ENCODE results near the gene BET1L.

BET1L gene

DNA sequence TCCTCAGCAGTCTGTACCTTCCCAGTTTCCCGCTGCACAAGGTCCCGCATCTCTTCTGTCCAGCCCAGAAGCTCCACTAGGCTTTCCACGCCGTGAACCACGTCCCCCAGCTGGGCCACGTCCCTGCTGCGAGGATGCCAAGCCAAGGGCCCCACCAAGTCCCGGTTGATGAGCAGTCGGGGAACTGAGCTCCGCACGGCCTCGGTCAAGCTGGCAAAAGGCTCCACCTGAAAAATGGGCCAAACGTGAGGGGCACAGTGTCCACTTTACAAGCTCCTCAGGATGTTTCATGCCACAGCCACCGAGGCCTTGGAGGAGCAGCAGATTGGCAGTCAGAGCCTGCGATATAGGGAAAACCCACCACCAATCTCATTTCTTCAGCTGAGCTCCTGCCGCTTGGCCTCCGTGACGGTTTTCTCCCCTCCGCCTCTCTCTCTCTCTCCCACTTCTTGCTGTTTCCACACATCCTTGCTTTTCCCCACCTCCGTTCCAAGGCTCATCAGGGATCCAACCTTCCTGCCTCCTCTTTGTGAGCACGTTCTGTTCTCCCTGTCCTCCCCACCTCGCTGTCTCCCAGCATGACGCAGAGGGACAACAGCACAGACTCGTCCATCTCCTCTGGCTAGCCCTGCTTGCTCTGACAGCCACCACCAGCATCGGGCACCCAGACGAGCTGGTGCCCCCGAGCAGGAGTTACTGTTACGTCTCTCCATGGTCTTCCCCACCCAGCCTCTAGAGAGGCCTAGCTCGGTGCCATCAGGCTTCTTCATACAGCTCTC is 11.8 kb upstream of the BET1L start:
- H3F3A ChIP-seq (ENCODE audit: low read depth), result no peaks in the 10 kb centered on the region
- no peak for TF ChIP-seq EZH2phosphoT487 (IDR thresholded peaks at IDR 0.05; ENCODE audit: borderline replicate concordance)
- TF ChIP-seq, protein P1, sequence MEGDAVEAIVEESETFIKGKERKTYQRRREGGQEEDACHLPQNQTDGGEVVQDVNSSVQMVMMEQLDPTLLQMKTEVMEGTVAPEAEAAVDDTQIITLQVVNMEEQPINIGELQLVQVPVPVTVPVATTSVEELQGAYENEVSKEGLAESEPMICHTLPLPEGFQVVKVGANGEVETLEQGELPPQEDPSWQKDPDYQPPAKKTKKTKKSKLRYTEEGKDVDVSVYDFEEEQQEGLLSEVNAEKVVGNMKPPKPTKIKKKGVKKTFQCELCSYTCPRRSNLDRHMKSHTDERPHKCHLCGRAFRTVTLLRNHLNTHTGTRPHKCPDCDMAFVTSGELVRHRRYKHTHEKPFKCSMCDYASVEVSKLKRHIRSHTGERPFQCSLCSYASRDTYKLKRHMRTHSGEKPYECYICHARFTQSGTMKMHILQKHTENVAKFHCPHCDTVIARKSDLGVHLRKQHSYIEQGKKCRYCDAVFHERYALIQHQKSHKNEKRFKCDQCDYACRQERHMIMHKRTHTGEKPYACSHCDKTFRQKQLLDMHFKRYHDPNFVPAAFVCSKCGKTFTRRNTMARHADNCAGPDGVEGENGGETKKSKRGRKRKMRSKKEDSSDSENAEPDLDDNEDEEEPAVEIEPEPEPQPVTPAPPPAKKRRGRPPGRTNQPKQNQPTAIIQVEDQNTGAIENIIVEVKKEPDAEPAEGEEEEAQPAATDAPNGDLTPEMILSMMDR (conservative IDR thresholded peaks at IDR 0.05; ENCODE audit: low read length), result no peak
- no peak overlapping the region for H3K9ac ChIP-seq (ENCODE audit: low read depth, low read length, poor library complexity, severe bottlenecking)
- no peak overlapping the region for H2AFZ ChIP-seq (ENCODE audit: low read length)
- no peaks in the 10 kb centered on the region for H3K9me2 ChIP-seq (replicated peaks; ENCODE audit: low read depth, low read length)
- H3K27me3 ChIP-seq (ENCODE audit: insufficient read depth, low read length, poor library complexity, severe bottlenecking), result no peaks in the 10 kb centered on the region
- H3K4me1 ChIP-seq (ENCODE audit: insufficient read depth, low read length, poor library complexity, severe bottlenecking), result peaks cover 6% of the 10 kb centered on the region
- H3K36me3 ChIP-seq (ENCODE audit: insufficient read depth, low read length), result peaks cover 13% of the 10 kb centered on the region; the same call in 1 of the 2 replicates
- H3K9me3 ChIP-seq (ENCODE audit: insufficient read depth, low read depth, low read length), result no peaks in the 10 kb centered on the region
- H3K4me3 ChIP-seq (ENCODE audit: low read length, poor library complexity, severe bottlenecking), result no peak overlapping the region
- no peaks in the 10 kb centered on the region for H4K20me1 ChIP-seq (ENCODE audit: insufficient read depth, low read length, poor library complexity, severe bottlenecking)
- no peak overlapping the region for H3K4me2 ChIP-seq (ENCODE audit: low read depth, low read length, poor library complexity, severe bottlenecking)
- H3K79me2 ChIP-seq (ENCODE audit: insufficient read depth, low read length), result no peaks in the 10 kb centered on the region

DNA sequence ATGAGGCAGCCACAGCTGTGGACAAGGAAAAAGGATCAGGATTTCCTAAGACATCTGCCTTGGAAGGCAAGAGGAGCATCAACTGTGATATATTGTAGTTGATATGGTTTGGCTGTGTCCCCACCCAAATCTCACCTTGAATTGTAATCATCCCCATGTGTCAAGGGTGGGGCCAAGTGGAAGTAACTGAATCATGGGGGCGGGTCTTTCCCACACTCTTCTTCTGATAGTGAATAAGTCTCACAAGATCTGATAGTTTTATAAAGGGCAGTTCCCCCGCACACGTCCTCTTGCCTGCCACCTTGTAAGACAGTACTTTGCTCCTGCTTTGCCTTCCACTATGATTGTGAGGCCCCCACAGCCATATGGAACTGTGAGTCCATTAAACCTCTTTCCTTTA is 10.5 kb upstream of the BET1L start:
- Histone ChIP-seq H3K9me2 (replicated peaks; ENCODE audit: low read depth, low read length) (no peaks in the 10 kb centered on the region), H3K4me1 (ENCODE audit: insufficient read depth, low read length, poor library complexity, severe bottlenecking) (no peaks in the 10 kb centered on the region), H3K9me3 (ENCODE audit: insufficient read depth, low read depth, low read length) (no peaks in the 10 kb centered on the region), H4K20me1 (ENCODE audit: insufficient read depth, low read length, poor library complexity, severe bottlenecking) (no peaks in the 10 kb centered on the region), H3K4me2 (ENCODE audit: low read depth, low read length, poor library complexity, severe bottlenecking) (no peak overlapping the region), H3K9ac (ENCODE audit: low read depth, low read length, poor library complexity, severe bottlenecking) (no peak overlapping the region), H2AFZ (ENCODE audit: low read length) (no peak overlapping the region), H3K79me2 (ENCODE audit: insufficient read depth, low read length) (no peaks in the 10 kb centered on the region), H3K4me3 (ENCODE audit: low read length, poor library complexity, severe bottlenecking) (no peak overlapping the region), H3K36me3 (ENCODE audit: insufficient read depth, low read length) (peaks cover 21% of the 10 kb centered on the region; the same call in 1 of the 2 replicates), H3F3A (ENCODE audit: low read depth) (no peaks in the 10 kb centered on the region), H3K27me3 (ENCODE audit: insufficient read depth, low read length, poor library complexity, severe bottlenecking) (no peaks in the 10 kb centered on the region)
- no peak for TF ChIP-seq EZH2phosphoT487 (IDR thresholded peaks at IDR 0.05; ENCODE audit: borderline replicate concordance)
- TF ChIP-seq, protein P1 (conservative IDR thresholded peaks at IDR 0.05; ENCODE audit: low read length), result no peak

DNA sequence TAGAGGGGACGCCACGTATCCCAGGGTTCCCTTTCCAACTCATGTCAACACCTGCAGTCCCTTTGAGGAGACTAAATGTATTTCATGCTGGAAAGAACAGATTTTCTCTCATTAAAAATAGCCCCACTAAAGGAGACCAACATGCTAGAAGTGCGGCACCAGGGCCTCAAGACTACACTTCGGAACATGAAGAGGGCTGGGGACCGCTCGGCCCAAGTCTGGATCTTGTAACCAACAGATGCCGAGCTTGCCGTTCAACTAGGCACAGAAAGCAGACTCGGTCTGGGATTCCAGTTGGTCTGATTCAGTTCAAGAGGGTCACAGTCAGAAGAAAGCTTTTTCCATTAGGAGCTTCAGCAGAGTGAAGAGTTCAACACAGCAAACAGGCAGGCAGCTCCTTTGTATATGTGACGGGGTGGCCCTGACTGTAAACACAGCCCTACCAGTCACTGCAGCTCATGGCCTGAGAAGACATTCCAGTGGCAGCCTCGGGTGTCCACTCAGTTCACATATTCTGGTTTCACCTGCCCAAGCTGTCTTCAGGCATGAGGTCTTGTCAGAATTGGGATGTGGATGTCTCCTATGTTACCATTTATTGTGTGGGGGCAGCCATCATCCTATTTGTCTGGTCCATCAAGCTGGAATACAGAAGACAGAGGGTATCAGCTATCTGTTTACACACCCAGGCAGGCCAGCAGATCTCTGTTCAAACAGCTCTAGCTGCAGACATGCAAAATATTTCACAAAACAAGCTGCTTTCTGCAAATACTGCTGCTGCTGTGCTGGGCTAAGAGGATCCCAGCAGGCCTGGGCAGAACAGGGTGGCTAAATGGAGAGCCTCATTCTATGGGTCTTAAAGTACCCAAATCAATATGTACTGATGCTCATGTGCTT is 9.1 kb upstream of the BET1L start:
- peaks cover 35% of the 10 kb centered on the region; the same call in 1 of the 2 replicates for H3K36me3 ChIP-seq (ENCODE audit: insufficient read depth, low read length)
- no peaks in the 10 kb centered on the region for H3K9me3 ChIP-seq (ENCODE audit: insufficient read depth, low read depth, low read length)
- H3K9me2 ChIP-seq (replicated peaks; ENCODE audit: low read depth, low read length), result no peaks in the 10 kb centered on the region
- no peaks in the 10 kb centered on the region for H3F3A ChIP-seq (ENCODE audit: low read depth)
- H3K4me1 ChIP-seq (ENCODE audit: insufficient read depth, low read length, poor library complexity, severe bottlenecking), result peaks cover under 1% of the 10 kb centered on the region
- H3K9ac ChIP-seq (ENCODE audit: low read depth, low read length, poor library complexity, severe bottlenecking), result no peak overlapping the region
- H4K20me1 ChIP-seq (ENCODE audit: insufficient read depth, low read length, poor library complexity, severe bottlenecking), result no peaks in the 10 kb centered on the region
- H3K27me3 ChIP-seq (ENCODE audit: insufficient read depth, low read length, poor library complexity, severe bottlenecking), result no peaks in the 10 kb centered on the region
- no peak overlapping the region for H3K4me3 ChIP-seq (ENCODE audit: low read length, poor library complexity, severe bottlenecking)
- no peak overlapping the region for H3K4me2 ChIP-seq (ENCODE audit: low read depth, low read length, poor library complexity, severe bottlenecking)
- peaks cover 14% of the 10 kb centered on the region; the same call in 1 of the 2 replicates for H3K79me2 ChIP-seq (ENCODE audit: insufficient read depth, low read length)
- TF ChIP-seq, protein P1 (conservative IDR thresholded peaks at IDR 0.05; ENCODE audit: low read length), result no peak
- no peak for TF ChIP-seq EZH2phosphoT487 (IDR thresholded peaks at IDR 0.05; ENCODE audit: borderline replicate concordance)
- H2AFZ ChIP-seq (ENCODE audit: low read length), result no peak overlapping the region

Data from Loucy (cell line).